ENCODE data around the gene PLXDC2. TPM values are rescaled to one million over a fixed set of nuclear protein-coding genes. Genes with fewer than 3 reads are reported as not detected.

Gene PLXDC2
- polyA plus RNA-seq, 1 of the 3 experiments (the other 2 are of a cell fraction), result 2.5 TPM

DNA sequence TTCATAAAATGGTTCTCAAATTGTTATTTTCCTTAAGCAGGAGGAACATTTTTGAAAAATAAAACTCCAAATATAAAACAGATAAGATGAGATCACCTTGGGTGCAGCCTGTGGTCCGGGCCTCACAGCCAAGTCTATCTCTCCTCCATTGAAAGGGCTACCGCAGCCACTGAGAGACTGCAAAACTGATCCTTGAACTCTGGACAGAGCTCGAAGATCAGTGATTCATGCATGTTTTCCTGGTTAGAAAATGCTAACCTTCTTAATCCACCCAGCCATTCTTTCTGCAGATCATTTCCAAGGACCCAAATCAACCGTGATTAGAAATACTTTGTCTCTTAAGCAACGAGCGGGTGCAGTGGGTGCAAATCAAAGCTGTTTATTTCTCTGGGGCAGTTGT, 378.8 kb downstream of the PLXDC2 start (continued):
- TF ChIP-seq, protein P1, sequence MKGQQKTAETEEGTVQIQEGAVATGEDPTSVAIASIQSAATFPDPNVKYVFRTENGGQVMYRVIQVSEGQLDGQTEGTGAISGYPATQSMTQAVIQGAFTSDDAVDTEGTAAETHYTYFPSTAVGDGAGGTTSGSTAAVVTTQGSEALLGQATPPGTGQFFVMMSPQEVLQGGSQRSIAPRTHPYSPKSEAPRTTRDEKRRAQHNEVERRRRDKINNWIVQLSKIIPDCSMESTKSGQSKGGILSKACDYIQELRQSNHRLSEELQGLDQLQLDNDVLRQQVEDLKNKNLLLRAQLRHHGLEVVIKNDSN (IDR thresholded peaks at IDR 0.05; ENCODE audit: borderline replicate concordance, low read depth), result no peak

DNA sequence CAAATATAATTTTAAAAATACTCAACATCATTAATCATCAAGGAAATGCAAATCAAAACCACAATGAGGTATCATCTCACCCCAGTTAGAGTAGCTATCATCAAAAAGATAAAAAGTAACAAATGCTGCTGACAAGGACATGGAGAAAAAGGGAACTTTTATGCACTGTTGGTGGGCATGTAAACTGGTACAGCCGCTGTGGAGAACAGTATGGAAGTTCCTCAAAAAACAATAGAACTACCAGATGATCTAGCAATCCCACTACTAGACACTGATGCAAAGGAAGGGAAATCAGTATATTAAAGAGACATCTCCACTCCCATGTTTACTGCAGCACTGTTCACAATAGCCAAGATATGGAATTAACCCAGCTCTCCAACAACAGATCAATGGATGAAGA, 384.5 kb downstream of the PLXDC2 start:
- Histone ChIP-seq H3K9me3 (no peaks in the 10 kb centered on the region), H3K9ac (no peak overlapping the region), H3K4me1 (ENCODE audit: control insufficient read depth in 1 of 2, insufficient read depth in 2 of 2, low read depth in 1 of 2, low read length in 1 of 2) (no peaks in the 10 kb centered on the region), H3K27me3 (ENCODE audit: insufficient read depth) (no peaks in the 10 kb centered on the region), H3F3A (replicated peaks; ENCODE audit: insufficient read depth) (no peaks in the 10 kb centered on the region), H3K79me2 (ENCODE audit: insufficient read depth) (no peaks in the 10 kb centered on the region), H3K4me3 (ENCODE audit: low read depth in 2 of 2, low read length in 1 of 2) (no peak overlapping the region), H4K20me1 (ENCODE audit: insufficient read depth) (no peaks in the 10 kb centered on the region), H3K4me2 (no peak overlapping the region), H3K27ac (ENCODE audit: low read depth in 2 of 2, low read length in 1 of 2) (no peak overlapping the region), H3K36me3 (replicated peaks in 1 of 2; ENCODE audit: control insufficient read depth in 1 of 2, insufficient read depth in 2 of 2, low read length in 1 of 2) (no peaks in the 10 kb centered on the region), H3K9me2 (no peaks in the 10 kb centered on the region), H2AFZ (ENCODE audit: low read depth) (no peak overlapping the region)
- ChIA-PET CTCF (interaction anchor here (2.2 kb wide), 1 partner anchor 13 kb away, joined by 5 read pairs; no protein-coding TSS in a partner anchor), POLR2A (no interaction called here)
- 63% methylated on average over 1 of the region's 1 CpG for WGBS (ENCODE audit: low lambda C conversion rate)
- no peak for TF ChIP-seq MXI1 (IDR thresholded peaks at IDR 0.05; ENCODE audit: low read depth, low read length)
- DNase-seq, result no peak

DNA sequence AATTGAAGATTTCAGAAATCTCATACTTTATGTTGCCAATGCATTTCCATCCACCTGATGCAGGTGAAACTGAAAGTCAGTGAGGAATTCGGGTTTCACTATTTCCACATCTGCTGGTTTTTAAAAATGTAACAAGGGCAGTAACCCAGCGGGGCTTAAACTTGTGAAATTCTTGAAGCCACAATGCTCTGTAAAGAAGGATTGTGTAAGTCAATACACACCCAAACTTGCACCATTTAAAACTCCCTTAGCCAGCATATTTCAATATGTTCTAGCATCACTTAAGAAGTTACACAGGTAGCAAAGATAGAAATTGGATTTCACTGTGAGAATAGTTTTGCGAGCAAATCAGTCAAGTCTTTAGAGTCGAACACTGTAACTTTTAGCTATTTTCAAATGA, 386.1 kb downstream of the PLXDC2 start:
- TF ChIP-seq RCOR1 (IDR thresholded peaks at IDR 0.05; ENCODE audit: low read length), result no peak
- TF ChIP-seq SIN3A (IDR thresholded peaks at IDR 0.05; ENCODE audit: borderline replicate concordance, low read depth, low read length), result no peak
- no peak for TF ChIP-seq TAF1 (IDR thresholded peaks at IDR 0.05; ENCODE audit: borderline replicate concordance, low read depth, low read length)
- TF ChIP-seq, protein P2, sequence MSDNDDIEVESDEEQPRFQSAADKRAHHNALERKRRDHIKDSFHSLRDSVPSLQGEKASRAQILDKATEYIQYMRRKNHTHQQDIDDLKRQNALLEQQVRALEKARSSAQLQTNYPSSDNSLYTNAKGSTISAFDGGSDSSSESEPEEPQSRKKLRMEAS (IDR thresholded peaks at IDR 0.05; ENCODE audit: low read depth), result no peak
- TF ChIP-seq, protein P1 (IDR thresholded peaks at IDR 0.05; ENCODE audit: borderline replicate concordance, low read depth), result no peak
- no peak for TF ChIP-seq TEAD4 (IDR thresholded peaks at IDR 0.05; ENCODE audit: borderline replicate concordance, insufficient read depth)
- TF ChIP-seq, protein P3, sequence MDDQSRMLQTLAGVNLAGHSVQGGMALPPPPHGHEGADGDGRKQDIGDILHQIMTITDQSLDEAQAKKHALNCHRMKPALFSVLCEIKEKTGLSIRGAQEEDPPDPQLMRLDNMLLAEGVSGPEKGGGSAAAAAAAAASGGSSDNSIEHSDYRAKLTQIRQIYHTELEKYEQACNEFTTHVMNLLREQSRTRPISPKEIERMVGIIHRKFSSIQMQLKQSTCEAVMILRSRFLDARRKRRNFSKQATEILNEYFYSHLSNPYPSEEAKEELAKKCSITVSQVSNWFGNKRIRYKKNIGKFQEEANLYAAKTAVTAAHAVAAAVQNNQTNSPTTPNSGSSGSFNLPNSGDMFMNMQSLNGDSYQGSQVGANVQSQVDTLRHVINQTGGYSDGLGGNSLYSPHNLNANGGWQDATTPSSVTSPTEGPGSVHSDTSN (IDR thresholded peaks at IDR 0.05), result no peak
- TF ChIP-seq EP300 (IDR thresholded peaks at IDR 0.05; ENCODE audit: borderline replicate concordance in 1 of 2, low read depth in 1 of 2, low read length in 1 of 2), result no peak
- no peak for TF ChIP-seq MXI1 (IDR thresholded peaks at IDR 0.05; ENCODE audit: low read depth, low read length)
- no peak for TF ChIP-seq GABPA (IDR thresholded peaks at IDR 0.05; ENCODE audit: low read depth)
- CTCF ChIA-PET, result interaction anchor here (2.2 kb wide), 1 partner anchor 11 kb away, joined by 5 read pairs; no protein-coding TSS in a partner anchor
- WGBS (ENCODE audit: low lambda C conversion rate), result 57% methylated on average over 4 of the region's 4 CpGs

More for the DNA sequence above, 386.1 kb downstream of the PLXDC2 start:
- H3K27ac ChIP-seq (ENCODE audit: low read depth in 2 of 2, low read length in 1 of 2), result no peak overlapping the region
- H3K9me2 ChIP-seq, result no peaks in the 10 kb centered on the region
- no peak overlapping the region for H3K9ac ChIP-seq
- no peaks in the 10 kb centered on the region for H3K79me2 ChIP-seq (ENCODE audit: insufficient read depth)
- H3K27me3 ChIP-seq (ENCODE audit: insufficient read depth), result no peaks in the 10 kb centered on the region
- H3K4me3 ChIP-seq (ENCODE audit: low read depth in 2 of 2, low read length in 1 of 2), result no peak overlapping the region
- H3F3A ChIP-seq (replicated peaks; ENCODE audit: insufficient read depth), result no peaks in the 10 kb centered on the region
- H3K4me1 ChIP-seq (ENCODE audit: control insufficient read depth in 1 of 2, insufficient read depth in 2 of 2, low read depth in 1 of 2, low read length in 1 of 2), result no peaks in the 10 kb centered on the region
- no peak for DNase-seq
- H3K9me3 ChIP-seq, result no peaks in the 10 kb centered on the region
- H4K20me1 ChIP-seq (ENCODE audit: insufficient read depth), result no peaks in the 10 kb centered on the region
- no peak overlapping the region for H2AFZ ChIP-seq (ENCODE audit: low read depth)
- POLR2A ChIA-PET, result interaction anchor here (0.5 kb wide), 1 partner anchor 170 kb away, joined by 4 read pairs; no protein-coding TSS in a partner anchor
- no peak overlapping the region for H3K4me2 ChIP-seq
- H3K36me3 ChIP-seq (replicated peaks in 1 of 2; ENCODE audit: control insufficient read depth in 1 of 2, insufficient read depth in 2 of 2, low read length in 1 of 2), result no peaks in the 10 kb centered on the region

Measured in SK-N-SH (cell line).